H9 (cell line): ENCODE results near the gene CDH13. TPM values are rescaled to one million over a fixed set of nuclear protein-coding genes. Genes with fewer than 3 reads are reported as not detected.

Source experiments
- DNase-seq: peaks from one replicate; pipeline ENCODE4 v3.0.0-alpha.2; 2017
- H2AFZ ChIP-seq: one replicate; pipeline ENCODE4 v1.6.1; 2013; ENCODE audit warnings: mild to moderate bottlenecking, low read length, control low read depth, moderate library complexity
- H2AK5ac ChIP-seq: 2 replicates; pipeline ENCODE4 v1.6.1; 2013; ENCODE audit warnings: low read length, control low read depth, mixed read lengths; ENCODE audit not compliant: insufficient read length
- H2BK120ac ChIP-seq: one replicate; pipeline ENCODE4 v1.6.1; 2013; ENCODE audit warnings: low read depth, mild to moderate bottlenecking, low read length, control low read depth, inconsistent platforms; ENCODE audit not compliant: poor library complexity, severe bottlenecking
- H2BK12ac ChIP-seq: 2 replicates; pipeline ENCODE4 v1.6.1; 2013; ENCODE audit warnings: low read length, control low read depth, mixed read lengths, low read depth; ENCODE audit not compliant: insufficient read length
- H2BK15ac ChIP-seq: 2 replicates; pipeline ENCODE4 v1.6.1; 2013; ENCODE audit warnings: low read depth, low read length, control low read depth
- H2BK20ac ChIP-seq: one replicate; pipeline ENCODE4 v1.6.1; 2013; ENCODE audit warnings: low read depth, mild to moderate bottlenecking, low read length, control low read depth, inconsistent platforms; ENCODE audit not compliant: poor library complexity, severe bottlenecking
- H2BK5ac ChIP-seq: 2 replicates; pipeline ENCODE4 v1.6.1; 2013; ENCODE audit warnings: low read length, control low read depth, mixed read lengths; ENCODE audit not compliant: insufficient read length
- H3K14ac ChIP-seq: 2 replicates; pipeline ENCODE4 v1.6.1; 2013; ENCODE audit warnings: low read length, control low read depth; ENCODE audit not compliant: insufficient read depth
- H3K18ac ChIP-seq: 2 replicates; pipeline ENCODE4 v1.6.1; 2013; ENCODE audit warnings: low read depth, mild to moderate bottlenecking, mixed read lengths, low read length, control low read depth; ENCODE audit not compliant: insufficient read length
- H3K23ac ChIP-seq: 2 replicates; pipeline ENCODE4 v1.6.1; 2013; ENCODE audit warnings: low read length, control low read depth, mixed read lengths, low read depth; ENCODE audit not compliant: insufficient read length
- H3K23me2 ChIP-seq: 2 replicates; pipeline ENCODE4 v1.6.1; 2013; ENCODE audit warnings: low read depth, mild to moderate bottlenecking, mixed read lengths, low read length, control low read depth; ENCODE audit not compliant: insufficient read length, poor library complexity, severe bottlenecking
- H3K27ac ChIP-seq: 2 replicates; pipeline ENCODE4 v1.5.1; 2013; ENCODE audit warnings: low read length, control low read depth, mixed read lengths, low read depth; ENCODE audit not compliant: insufficient read length
- H3K27me3 ChIP-seq: 2 replicates; pipeline ENCODE4 v1.6.1; 2013; ENCODE audit warnings: low read length, control low read depth, inconsistent platforms; ENCODE audit not compliant: insufficient read depth
- H3K4ac ChIP-seq: 2 replicates; pipeline ENCODE4 v1.6.1; 2013; ENCODE audit warnings: low read depth, mild to moderate bottlenecking, control low read depth, inconsistent platforms, low read length, moderate library complexity
- H3K4me1 ChIP-seq: 2 replicates; pipeline ENCODE4 v1.6.1; 2013; ENCODE audit warnings: low read length, control low read depth, inconsistent platforms; ENCODE audit not compliant: insufficient read depth
- H3K4me2 ChIP-seq: 2 replicates; pipeline ENCODE4 v1.6.1; 2013; ENCODE audit warnings: low read length, control low read depth, mixed read lengths; ENCODE audit not compliant: insufficient read length, insufficient read depth
- H3K56ac ChIP-seq: 2 replicates; pipeline ENCODE4 v1.6.1; 2013; ENCODE audit warnings: low read depth, mild to moderate bottlenecking, mixed read lengths, low read length, control low read depth; ENCODE audit not compliant: insufficient read length
- H3K79me1 ChIP-seq: 2 replicates; pipeline ENCODE4 v1.6.1; 2013; ENCODE audit warnings: low read depth, mild to moderate bottlenecking, moderate library complexity, low read length, control low read depth, inconsistent platforms; ENCODE audit not compliant: insufficient read depth, poor library complexity, severe bottlenecking
- H3K79me2 ChIP-seq: 2 replicates; pipeline ENCODE4 v1.6.1; 2013; ENCODE audit warnings: low read length, control low read depth, inconsistent platforms; ENCODE audit not compliant: insufficient read depth
- H3K9ac ChIP-seq: 2 replicates; pipeline ENCODE4 v1.6.1; 2013; ENCODE audit warnings: low read length, control low read depth, mixed read lengths; ENCODE audit not compliant: insufficient read length; ENCODE audit errors: extremely low read depth
- H3K9me3 ChIP-seq: one replicate; pipeline ENCODE4 v1.6.1; 2013; ENCODE audit warnings: low read depth, low read length, inconsistent platforms; ENCODE audit not compliant: control insufficient read depth
- H3T11ph ChIP-seq: one replicate; pipeline ENCODE4 v1.6.1; 2013; ENCODE audit warnings: mild to moderate bottlenecking, low read length, control low read depth, inconsistent platforms
- H4K20me1 ChIP-seq: one replicate; pipeline ENCODE4 v1.6.1; 2013; ENCODE audit not compliant: control insufficient read depth, insufficient read length, insufficient read depth
- H4K5ac ChIP-seq: 2 replicates; pipeline ENCODE4 v1.6.1; 2013; ENCODE audit warnings: low read depth, mild to moderate bottlenecking, mixed read lengths, low read length, control low read depth; ENCODE audit not compliant: insufficient read length
- H4K8ac ChIP-seq: replicated peaks from 2 replicates; pipeline ENCODE4 v1.6.1; 2013; ENCODE audit warnings: low read length, control low read depth, mixed read lengths, low read depth; ENCODE audit not compliant: insufficient read length
- H4K91ac ChIP-seq: 2 replicates; pipeline ENCODE4 v1.6.1; 2013; ENCODE audit warnings: low read depth, mild to moderate bottlenecking, moderate library complexity, mixed read lengths, low read length, control low read depth; ENCODE audit not compliant: insufficient read length
- H3K27ac Mint-ChIP-seq, 3 experiments: 2 replicates in 2 of 3; 3 replicates in 1 of 3; pipeline ENCODE4 v1.8.0; 2020 to 2021; ENCODE audit warnings: mixed read lengths in 3 of 3, mild to moderate bottlenecking in 1 of 3, moderate library complexity in 1 of 3
- H3K27me3 Mint-ChIP-seq: 2 replicates; pipeline ENCODE4 v1.8.0; 2021; ENCODE audit warnings: low read depth, mild to moderate bottlenecking, moderate library complexity, mixed read lengths
- H3K36me3 Mint-ChIP-seq, 3 experiments: 2 replicates in 2 of 3; 3 replicates in 1 of 3; pipeline ENCODE4 v1.8.0; 2020 to 2021; ENCODE audit warnings: low read depth in 3 of 3, mixed read lengths in 3 of 3; ENCODE audit not compliant: insufficient read depth in 1 of 3
- H3K4me1 Mint-ChIP-seq, 2 experiments: 2 replicates each; pipeline ENCODE4 v1.8.0; 2020; ENCODE audit warnings: mixed read lengths in 2 of 2
- H3K4me3 Mint-ChIP-seq, 2 experiments: 2 replicates in 1 of 2; 3 replicates in 1 of 2; pipeline ENCODE4 v1.8.0; 2020 to 2021; ENCODE audit warnings: mild to moderate bottlenecking in 2 of 2, mixed read lengths in 2 of 2, moderate library complexity in 1 of 2
- H3K9me3 Mint-ChIP-seq, 2 experiments: 2 replicates in 1 of 2; 3 replicates in 1 of 2; pipeline ENCODE4 v1.8.0; 2020; ENCODE audit warnings: mild to moderate bottlenecking in 2 of 2, mixed read lengths in 2 of 2, moderate library complexity in 1 of 2
- CTCF ChIP-seq: fragments of 200-600 bp; sonication (generic); conservative IDR thresholded peaks from 3 replicates; pipeline ENCODE4 v1.8.0; 2021; ENCODE audit warnings: antibody characterized with exemption, mild to moderate bottlenecking
- WGBS: extraction: QIAGEN DNeasy Blood & Tissue Kit; methylation state at CpG from one replicate; pipeline ENCODE4 v1.1.7; 2013; ENCODE audit warnings: missing lambda C conversion rate, low lambda C conversion rate, mixed read lengths; ENCODE audit not compliant: insufficient read length; ENCODE audit errors: extremely low coverage; 5-methylcytosine and 5-hydroxymethylcytosine counted together
- total RNA-seq: library from RNA; stranded (reverse); gene quantifications from 2 replicates; pipeline ENCODE4 v1.2.1, GENCODE V29; 2021

Gene CDH13
- total RNA-seq, 1 experiment from 2014 or later = 1.5 TPM

- Histone ChIP-seq H3K23me2 (no peaks in the 10 kb centered on the region), H3K4me2 (no peak overlapping the region), H3K23ac (no peak overlapping the region), H2AFZ (no peak overlapping the region), H3K56ac (no peak overlapping the region), H3K27ac (no peak overlapping the region), H3K79me1 (no peaks in the 10 kb centered on the region), H4K91ac (no peak overlapping the region), H3K4ac (no peak overlapping the region), H4K5ac (no peak overlapping the region), H3T11ph (no peak overlapping the region), H3K18ac (no peak overlapping the region), H3K27me3 (no peaks in the 10 kb centered on the region), H2AK5ac (no peak overlapping the region), H2BK5ac (no peak overlapping the region), H3K9ac (no peak overlapping the region), H4K20me1 (no peaks in the 10 kb centered on the region), H3K79me2 (no peaks in the 10 kb centered on the region), H2BK15ac (no peak overlapping the region), H3K4me1 (no peaks in the 10 kb centered on the region), H2BK20ac (no peak overlapping the region), H4K8ac (no peak overlapping the region), H2BK12ac (no peak overlapping the region), H3K9me3 (no peaks in the 10 kb centered on the region), H2BK120ac (no peak overlapping the region), H3K14ac (no peak overlapping the region)
- no CpG with 5 or more reads among the region's 6 CpGs for WGBS
- TF ChIP-seq CTCF = no peak
- Mint-ChIP-seq H3K9me3 (no peaks in the 10 kb centered on the region), H3K4me3 (no peak overlapping the region), H3K27me3 (no peaks in the 10 kb centered on the region; the same call in 1 of the 2 replicates), H3K36me3 (peaks cover 0 to 3% (median 0%) of the 10 kb centered on the region in 3 experiments; a peak in 2 of 7 replicates), H3K27ac (no peak overlapping the region), H3K4me1 (peaks cover 0 to 2% of the 10 kb centered on the region in 2 experiments; a peak in 2 of 4 replicates)
- no peak for DNase-seq
Measured at GRCh38 chr16:83779886-83780285, 1153.1 kb downstream of the CDH13 start.
